SKM-1 treated with dmso at 0.1 percent for 144 hours (cell line): ENCODE measurements around the gene CA5A.

Experiments used
- DNase-seq: peaks from one replicate; lab custom pipeline; 2025; ENCODE audit not compliant: unreplicated experiment; lab: John Stamatoyannopoulos, UW

CA5A gene

GRCh38 chr16:87841340-87842208, 94.8 kb downstream of the CA5A start:
- DNase-seq: no peak

DNA sequence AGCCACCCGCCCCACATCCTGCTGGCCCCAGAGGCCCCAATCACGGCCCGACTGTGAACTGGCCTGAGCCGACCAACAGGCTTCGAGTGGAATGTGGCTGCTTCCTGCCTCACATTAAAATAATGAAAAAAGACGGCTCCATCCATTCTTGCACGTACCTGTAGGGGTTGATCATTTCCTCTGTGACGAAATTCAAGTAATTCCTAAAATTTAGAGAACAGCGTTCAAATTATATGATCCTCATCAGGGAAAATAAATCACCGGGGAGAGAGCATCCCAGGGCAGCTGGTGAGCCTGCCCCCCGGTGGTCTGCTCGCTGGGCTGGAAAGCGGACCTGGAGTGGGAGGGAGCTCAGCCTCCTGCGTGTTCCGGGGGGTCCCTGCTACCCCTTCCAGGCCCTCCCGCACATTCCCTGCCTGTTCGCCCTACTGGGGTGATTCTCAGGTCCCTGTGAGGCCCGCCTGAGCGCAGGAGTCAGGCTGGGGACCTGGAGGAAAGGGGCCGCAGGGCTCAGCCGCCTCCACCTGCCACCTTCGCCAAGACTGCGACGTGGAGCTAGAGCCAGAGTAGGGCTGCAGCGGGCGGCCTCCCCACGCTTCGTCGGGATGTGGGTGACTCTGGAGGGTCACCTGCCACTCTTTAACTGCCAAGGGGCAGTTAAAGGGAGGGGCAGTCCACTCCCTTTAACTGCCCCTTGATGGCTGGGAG, 95.9 kb downstream of the CA5A start:
- DNase-seq: no peak

DNA sequence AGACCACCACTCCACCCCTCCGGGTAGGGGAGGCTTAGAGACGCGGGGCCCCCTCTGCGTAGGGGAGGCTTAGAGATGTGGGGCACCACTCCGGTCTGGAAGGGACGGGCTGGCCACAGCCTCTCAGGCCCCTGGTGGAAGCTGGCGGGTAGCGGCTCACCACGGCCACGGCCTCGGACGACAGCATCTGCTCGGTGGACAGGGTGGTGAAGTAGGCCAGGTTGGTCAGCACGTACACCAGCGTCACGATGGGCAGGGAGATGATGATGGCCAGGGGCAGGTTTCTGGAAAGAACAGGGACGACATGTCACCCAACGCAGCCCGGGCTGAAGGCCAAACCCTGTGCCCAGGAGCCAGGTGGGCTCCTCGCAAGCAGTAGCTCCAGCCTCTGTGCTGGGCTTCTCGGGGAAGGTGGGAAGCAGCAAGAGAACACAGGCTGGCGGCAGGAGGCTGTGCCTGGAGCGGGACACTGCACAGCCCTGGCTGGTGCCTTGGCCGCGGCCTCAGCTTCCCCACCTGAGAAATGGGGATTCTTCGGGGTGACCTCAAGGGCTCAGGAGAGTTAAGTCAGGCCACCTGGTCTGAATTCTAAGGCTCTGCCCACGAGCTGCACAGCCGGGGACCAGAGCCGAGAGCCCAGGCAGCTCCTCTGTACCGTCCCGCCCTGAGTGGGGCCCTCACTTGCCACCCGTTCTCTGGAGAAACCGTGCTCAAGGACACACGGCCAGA, 96.6 kb downstream of the CA5A start:
- DNase-seq: no peak

DNA sequence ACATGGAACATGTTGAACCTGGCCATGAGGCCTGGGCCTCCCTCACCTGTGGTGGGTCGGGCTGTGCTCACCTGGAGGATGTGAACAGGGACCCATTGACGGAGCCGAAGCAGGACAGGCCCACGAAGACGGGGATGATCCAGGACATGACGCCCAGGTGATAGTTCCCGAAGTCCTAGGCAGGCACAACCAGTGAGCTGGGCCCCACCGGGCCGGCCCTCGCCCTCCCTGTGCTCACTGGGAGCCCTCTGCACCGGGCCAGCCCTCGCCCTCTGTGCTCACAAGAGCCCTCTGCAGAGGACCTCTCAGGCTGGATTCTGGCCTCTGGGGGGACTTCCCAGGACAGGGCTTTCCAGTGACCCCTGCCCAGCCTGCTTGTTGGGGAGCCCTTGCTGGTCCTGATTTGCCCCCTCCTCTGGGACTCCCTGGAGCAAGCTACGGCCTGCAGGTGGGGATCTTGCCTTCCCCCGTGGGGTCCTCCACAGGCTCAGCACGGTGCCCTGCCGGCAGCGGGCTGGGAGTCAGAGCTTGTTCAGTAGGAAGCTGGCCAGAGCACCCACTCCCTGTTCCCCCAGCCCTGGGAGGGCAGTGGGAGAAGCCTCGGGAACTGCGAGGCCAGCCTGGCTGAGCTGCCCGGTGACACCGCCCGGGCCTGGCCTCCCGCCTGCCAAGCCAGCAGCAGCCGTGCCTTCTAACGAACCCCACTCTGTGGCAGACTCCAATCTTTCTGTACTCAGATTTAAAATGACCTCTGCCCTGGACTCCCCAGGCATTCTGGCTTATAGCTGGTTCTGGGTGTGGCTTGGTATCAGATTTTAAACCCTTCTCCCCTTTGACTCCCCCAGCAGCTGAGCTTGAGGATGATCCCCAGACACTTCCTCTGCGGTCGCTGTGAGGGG, 97.4 kb downstream of the CA5A start:
- no peak for DNase-seq
